NCI-H1694 treated with DMSO at 0.1 percent for 48 hours (cell line): ENCODE measurements around the gene CMIP.
"Not testable (repeated sequence)": the region's sequence is repeated elsewhere in the genome, so short reads cannot be mapped to it uniquely, and the experiment has no call there.

Experiments used
- DNase-seq: peaks from one replicate; lab custom pipeline; 2025; lab: John Stamatoyannopoulos, UW

Gene CMIP

DNA sequence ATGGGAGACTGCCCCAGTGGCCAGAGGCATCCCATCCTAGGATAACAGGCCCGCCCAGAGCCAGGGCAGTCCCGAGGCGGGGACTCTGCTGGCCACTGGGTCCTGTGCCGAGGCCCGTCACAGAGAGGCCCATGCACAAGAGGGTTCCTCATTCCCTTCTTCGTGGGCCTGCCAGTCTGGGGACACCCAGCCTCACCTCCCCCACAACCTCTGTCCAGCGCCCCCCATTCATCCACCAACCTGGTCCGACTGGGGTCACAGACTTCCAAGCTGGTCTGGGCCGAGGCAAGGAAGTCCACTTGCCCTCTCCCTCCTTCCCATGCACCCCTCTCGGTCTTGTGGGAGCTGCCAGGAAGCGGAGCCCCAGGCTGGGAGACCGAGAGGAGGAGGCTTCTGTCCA is 240.3 kb downstream of the CMIP start:
- DNase-seq, result no peak

DNA sequence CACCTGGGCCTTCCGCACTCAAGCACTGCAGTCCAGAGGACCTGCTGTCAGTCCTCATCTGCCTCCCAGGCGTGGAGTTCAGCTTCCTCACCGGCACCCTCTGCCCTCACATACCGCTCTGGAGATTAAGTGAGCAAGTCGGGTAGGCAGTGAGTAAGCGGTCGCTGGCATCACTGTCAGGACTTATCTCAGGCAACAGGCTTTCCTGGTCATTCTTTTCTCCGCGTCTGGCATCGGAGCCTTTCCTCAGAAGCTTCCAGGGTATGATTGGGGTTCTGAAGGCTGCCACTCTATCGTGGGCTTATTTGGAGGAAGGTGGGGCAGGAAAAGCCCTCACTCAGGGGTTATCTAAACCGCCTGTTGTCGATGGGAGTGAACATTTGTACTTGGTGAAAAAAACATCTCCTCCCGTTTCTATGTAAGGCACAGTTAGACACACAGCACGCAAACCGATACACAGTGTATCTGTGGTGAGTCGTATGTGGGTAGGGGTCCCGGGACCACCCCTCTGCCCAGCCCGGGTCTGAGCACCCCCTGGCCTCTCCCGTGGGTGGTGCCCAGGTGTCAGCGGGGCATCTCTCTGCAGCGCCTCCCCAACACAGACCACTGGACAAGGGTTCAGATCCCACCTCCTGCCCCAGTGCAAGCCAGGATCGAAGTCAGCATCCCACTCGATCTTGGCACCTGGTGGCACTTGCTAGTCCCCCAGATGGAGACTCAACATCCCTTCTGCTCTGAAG is 242.0 kb downstream of the CMIP start:
- DNase-seq, result no peak

DNA sequence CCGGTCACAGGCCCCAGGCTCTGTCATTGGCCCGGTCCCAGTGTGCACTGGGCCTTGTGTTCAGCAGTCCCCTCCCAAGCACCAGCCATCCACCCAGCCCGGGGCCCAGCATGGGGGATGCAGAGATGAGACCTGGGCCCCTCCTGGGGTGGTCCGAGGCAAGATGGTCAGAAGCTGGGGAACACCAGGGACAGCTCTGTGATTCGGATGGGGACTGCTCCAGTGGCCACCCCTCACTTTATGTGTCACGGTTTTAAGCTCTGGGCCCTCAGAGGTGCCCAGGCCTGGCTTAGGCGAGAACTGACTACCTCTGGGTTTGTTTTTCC is 242.5 kb downstream of the CMIP start:
- no peak for DNase-seq

DNA sequence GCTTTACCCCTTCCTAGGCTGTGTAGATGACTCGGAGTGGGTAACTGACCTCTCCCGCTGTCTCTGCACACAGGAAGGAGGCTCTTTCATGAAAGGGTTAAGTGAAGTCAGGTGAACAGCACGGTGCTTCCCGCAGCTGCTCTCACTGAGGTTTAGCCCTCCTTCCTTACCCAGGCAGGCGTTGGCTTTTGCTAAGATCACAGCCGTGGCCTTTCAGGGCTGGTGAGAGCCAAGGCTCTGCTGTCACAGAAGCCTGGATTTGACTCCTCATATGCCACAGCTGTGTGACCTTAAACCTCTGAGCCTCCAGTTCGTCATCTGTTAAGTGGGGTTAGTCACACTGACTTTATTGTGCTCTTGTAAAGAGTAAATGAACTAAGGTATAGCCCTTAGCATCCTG is 243.6 kb downstream of the CMIP start:
- no peak for DNase-seq

DNA sequence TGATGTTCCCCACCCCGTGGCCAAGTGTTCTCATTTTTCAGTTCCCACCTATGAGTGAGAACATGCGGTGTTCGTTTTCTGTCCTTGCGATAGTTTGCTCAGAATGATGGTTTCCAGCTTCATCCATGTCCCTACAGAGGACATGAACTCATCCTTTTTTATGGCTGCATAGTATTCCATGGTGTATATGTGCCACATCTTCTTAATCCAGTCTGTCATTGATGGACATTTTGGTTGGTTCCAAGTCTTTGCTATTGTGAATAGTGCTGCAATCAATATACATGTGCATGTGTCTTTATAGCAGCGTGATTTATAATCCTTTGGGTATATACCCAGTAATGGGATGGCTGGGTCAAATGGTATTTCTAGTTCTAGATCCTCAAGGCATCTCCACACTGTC is 244.2 kb downstream of the CMIP start:
- DNase-seq, result not testable (repeated sequence)

DNA sequence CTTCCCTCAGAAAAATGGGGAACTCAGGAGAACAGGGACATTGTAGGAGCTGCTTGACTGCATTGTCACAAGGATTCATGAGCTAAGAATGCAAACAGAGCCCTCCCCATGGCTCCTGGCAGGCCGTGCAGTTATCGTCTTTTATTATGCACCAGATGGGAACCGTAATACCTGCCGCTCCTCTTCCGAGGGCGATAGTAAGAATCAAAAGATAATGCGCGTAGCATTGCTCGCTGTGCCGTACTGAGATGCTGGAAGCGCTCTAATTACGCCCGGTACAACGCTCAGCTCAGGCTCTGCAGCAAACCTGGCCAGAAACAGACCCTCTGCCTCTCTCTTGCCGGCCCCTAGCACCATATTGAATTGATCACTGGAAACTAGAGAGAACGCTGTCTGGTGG is 247.4 kb downstream of the CMIP start:
- no peak for DNase-seq

DNA sequence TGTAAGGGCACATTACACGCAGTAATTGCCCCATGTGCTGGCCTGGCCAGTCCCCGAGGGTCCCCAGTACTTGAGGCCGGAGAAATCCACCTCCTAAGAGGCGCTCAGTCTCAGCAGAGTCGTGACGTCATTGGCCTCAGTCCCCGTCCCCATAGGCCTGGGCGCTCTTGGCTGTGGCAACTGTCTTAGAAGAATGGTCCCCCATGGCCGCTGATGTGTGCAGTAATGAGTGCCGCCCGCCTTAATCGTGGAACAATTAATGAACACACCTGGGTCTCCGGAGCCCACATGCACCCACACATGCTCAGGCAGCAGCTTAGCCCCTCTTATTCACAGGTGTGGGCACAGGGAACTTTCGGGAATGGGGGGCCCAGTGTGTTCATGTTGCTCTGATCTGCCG is 248.0 kb downstream of the CMIP start:
- no peak for DNase-seq

DNA sequence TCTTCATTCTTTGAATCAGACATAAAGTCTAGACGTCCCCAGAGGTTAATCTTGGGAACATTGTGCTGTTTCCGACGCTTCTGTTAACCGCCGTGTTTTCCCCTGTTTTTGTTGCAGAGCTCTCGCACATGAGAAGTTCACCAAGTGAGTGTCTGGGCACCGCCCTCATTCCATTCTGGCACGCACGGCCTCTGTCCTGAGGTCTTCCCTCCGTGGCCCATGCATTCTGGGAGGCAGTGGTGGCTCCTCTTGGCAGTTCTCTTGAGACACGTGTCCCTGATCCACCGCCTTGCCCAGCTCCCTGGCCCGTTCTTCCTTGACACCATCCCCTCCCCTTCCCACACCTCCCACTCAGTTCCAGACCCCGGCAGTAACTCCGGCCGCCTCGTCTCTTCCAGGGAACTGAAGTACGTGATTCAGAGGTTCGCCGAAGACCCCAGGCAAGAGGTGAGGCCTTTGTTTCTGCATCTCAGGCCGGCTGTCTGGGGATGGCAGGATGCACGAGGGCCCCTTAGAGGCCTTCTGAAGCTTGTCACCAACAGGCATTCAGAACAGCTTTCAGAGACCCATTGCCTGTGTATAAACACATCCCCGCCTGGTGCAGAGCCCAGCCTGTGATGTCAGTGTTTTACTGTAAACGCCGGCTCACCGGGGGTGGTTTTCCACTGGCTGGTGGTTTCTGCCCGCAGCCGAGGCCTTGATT is 248.6 kb downstream of the CMIP start:
- no peak for DNase-seq

DNA sequence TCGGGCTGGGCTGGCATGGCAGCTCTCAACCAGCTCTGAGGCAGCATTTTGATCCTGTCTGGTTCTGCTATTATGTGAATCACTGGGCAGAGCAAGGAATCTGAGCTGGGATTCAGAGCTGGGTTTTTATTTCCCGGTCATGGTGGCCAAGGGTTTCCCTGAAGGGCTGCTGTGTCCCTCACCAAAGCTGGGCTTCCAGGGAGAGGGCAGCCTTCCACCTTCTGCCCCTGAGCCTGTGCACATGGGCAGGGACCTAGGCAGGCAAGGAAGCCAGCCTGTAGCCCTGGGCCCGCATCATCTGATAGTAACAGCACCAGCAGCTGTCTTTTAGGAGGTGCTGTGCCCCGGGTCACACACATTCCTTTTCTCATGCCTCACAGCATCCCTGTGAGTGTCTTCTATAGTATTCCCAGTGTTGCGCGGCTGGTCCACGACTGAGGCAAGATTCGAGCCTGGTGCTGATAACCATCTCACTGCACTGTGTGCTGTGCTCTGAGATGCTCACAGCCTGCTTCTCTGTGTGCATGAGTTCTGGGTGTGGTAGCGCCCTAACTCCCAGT is 249.2 kb downstream of the CMIP start:
- no peak for DNase-seq

DNA sequence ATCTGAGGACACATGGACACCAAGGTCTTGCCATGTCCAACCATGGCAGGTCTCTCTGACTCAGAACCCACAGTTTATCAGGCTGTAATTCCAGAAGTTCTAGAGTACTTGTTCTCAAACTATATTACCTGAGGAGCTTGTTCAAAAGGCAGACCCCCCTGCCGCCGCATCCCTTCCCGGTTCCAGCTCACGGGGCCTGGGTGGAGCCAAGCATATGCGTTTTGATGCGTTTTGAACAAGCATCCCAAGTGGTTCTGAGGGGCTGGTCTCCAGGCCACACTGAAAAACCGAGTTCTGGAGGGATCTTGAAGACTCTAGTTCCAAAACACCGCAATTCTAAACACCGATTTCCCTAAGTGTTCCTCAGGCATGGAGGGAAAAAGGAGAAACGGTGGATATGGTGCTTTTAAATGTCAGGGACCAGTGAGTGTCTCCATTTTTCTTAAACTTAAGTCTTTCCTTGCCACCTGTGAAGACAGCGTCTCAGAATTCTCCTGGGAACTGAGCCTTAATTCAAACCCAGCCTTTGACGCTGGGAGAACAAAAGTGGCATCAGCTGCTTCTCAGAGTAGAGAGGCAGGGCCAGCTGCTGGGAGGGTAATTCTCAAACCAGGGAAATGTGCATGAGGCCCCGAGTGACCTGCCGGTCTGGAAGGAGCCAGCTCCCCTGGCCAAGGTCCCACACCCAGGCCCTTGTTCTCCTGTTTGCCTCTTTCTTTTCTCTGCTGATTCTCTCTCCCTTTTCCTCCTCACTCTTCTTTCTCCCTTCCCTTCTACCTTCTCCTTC is 250.1 kb downstream of the CMIP start:
- DNase-seq, result no peak

DNA sequence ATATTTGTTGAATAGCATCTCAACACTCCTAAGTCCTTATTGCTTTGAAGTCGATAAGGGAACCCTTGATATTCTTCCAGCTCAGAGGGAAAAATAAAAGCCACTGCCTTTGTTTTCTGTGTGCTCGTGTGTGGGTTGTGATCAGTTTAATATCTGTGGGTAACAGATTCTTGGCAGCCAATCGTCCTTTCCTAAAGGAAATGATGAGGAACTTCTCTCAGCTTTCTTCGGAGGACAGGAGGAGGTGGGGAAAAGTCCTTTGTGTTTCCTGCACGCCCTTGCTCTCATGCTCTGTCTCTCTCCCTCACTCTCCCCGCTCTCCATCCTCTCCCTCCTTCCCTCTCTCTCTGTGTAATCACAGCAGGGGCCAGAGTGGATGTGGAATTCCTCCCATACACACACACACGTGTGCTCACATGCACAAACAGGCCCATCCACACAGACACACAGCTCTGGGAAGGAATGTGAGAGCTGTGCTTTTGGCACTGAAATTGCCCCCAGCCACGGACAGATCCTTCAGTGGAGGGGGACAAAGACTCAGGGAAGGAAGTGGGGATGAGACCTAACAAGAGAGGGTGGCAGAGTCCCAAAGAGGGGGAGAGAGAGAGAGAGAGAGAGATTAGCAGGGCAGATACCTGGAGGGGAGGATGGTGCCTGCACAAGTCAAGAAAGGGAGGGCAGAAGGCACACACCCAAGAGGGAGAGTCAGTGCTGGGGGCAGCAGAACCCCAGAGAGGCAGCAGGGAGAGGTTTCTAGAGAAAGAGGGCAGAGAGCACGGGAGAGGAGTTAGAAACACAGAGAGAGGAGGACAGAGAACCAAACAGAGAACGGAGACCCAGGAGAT is 250.9 kb downstream of the CMIP start:
- no peak for DNase-seq

DNA sequence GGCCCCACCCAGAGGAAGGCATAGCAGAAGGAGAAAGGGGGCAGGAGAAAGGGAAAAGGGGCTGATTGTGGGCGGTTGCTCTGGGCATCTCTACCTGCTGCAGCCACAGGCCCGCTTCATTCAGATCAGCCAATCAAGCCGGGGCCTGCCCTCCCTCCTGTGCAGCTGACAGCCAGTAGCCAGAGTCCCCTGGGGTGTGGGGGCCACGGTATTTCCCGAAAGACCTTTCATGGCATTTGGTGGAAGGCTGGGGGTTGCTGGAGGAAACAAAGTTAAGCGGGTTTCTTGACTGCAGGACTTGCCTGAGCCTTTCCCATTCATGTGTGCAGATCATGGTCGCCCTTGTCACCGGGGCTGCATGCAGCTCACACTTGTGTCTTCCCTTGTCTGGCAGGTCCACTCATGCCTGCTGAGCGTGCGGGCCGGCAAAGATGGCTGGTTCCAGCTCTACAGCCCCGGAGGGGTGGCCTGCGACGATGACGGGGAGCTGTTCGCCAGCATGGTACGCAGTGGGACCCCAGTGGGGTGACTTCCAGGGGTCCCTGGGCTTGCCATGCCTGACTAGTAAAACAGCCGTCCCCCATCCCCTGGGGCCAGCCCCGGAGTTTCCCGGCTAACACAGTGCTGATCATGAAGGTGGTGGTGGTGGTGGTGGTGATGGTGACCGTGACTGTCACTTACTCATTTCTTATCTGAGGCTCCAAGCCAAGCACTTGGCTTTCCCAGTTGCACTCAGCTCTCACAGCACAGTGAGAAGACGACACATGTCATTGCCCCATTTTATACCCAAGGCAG is 251.8 kb downstream of the CMIP start:
- no peak for DNase-seq

DNA sequence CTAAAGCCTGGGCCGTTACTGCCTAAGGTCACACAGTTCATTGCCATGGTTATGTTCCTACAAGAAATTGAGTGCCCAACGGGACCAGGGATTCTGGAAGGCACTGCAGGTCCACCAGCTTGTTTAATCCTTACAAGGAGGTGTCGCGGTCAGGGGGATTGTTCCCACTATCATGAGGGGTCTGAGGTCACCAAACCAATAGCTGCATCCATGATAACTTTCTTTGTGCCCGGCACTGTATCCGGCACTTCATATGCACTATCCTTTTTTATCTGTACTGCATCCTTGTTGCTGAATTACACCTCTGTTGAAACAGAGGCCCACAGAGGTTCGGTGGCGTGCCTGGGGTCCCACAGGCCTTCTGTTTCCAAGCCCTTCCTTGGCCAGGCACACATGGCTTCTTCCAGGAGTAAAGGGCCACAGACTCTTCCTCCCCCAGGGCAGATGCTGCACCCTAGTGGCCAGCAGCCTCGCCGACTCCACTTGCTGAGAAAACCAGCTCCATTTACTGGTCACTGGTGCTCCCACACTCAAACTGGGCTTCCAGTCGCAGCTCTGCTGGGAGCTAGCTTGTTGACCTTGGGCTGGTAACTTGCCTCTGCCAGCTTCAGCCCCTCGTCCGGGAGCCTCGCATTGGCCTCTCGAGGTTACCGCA is 252.5 kb downstream of the CMIP start:
- DNase-seq, result peak; percentile 7

DNA sequence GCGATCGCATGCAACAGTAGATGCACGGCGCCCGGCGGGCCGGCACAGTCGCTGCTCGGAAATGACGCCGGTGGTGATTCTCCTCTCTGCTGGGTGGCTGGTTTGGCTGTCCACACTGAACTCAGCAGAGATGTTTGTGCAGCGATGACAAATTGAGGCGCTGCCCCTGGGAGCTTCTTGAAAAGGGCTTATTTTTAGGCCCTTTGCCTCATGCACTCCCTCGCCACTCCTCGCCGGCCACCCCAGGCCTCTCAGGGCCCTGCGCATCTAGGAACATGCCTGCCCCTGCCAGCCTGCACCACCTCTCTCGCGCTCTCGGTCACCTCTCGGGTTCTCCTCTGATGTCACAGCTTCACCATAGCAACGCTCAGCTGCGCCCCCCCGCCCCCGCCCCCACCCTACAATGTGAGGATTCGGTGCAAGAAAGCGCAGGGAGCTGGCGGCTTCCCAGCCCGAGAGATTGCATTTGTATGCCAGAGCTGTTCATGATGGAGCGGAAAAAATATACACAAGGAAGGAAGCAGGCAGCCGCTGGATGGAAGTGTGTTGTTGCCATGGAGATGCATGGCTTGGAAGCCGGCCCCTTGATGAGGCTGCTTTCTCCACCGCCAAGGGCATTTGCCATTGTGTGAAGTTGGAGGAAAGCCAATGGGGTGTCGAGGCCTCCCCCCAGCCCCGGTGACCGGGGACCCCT is 253.2 kb downstream of the CMIP start:
- no peak for DNase-seq

DNA sequence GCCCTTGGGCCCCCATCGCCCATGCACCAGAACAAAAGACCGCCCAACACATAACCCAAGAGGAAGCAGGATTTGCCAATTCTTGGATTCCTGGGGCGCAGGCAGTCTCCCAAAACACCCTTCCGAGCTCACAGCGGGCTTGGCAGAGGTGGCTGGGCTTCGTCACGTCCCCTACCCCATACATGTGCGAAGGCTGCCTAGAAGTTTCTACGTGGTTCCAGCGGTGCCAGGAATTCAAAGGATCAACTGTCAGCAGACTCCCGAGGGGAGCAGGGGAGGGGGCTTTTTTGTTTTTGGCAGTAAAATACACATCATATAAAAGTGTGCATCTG is 253.7 kb downstream of the CMIP start:
- DNase-seq, result no peak

DNA sequence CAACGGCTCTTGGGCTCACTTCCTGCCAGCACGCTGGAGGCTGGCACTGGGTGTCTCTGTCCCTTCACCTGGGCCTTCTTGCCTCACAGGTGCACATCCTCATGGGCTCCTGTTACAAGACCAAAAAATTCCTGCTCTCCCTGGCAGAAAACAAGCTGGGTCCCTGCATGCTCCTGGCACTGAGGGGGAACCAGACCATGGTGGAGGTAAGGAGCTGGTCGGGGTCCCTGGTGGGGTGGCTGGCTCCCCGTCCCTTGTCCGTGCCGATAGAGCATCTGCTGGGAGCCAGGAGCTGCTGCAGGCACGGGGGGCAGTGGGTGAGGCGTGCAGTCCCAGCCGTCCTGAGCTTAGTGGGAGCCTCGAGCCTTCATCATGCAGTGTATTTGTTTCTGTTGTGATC is 255.0 kb downstream of the CMIP start:
- DNase-seq, result no peak

DNA sequence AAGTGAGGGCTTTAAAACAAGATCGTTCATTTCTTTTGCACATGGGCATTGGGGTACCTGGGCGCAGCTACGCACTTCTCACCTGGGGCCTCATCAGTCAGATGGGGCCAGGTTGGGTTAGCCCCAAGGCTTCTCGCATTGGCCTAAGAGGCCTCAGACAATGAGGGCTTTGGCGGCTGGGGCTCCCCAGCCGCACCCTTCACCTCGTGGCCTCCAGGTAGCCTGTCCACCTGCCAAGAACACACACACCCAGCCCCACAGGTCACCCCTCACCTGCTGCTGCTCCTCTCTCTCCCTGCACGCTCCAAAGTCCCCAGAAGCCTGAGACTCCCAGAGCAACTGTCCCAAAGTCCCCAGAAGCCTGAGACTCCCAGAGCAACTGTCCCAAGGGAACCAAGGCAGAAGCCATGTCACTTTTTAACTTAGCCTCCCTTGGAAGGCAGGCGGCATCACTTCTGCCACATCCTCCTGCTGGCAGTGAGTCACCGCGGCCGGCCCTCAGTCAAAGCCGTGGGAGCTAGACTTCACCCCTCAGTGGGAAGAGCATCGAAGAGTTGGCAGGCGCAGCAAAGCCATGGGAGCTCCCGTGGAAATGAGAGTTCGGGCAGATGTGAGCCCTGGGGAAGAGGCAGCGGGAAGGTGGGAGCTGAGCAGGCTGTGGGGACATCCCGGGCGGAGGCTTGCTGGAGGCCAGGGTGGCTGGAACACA is 255.6 kb downstream of the CMIP start:
- DNase-seq, result no peak

DNA sequence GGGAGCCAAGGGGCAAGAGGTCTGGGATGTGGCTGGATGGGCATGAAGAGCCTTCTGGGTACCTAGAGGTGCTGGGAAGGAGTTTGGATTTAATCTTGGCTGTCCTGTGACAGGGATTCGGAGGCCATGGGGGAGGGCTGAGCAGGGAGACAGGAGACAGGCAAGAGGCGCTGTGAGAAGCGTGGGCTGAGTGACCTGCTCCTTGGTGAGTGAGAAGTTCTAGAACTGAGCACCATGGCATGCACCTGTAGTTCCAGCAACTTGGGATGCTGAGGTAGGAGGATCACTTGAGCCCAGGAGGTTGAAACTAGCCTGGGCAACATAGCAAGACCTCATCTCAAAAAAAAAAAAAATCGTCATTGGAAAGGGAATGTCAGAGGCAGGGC is 256.2 kb downstream of the CMIP start:
- DNase-seq, result no peak

DNA sequence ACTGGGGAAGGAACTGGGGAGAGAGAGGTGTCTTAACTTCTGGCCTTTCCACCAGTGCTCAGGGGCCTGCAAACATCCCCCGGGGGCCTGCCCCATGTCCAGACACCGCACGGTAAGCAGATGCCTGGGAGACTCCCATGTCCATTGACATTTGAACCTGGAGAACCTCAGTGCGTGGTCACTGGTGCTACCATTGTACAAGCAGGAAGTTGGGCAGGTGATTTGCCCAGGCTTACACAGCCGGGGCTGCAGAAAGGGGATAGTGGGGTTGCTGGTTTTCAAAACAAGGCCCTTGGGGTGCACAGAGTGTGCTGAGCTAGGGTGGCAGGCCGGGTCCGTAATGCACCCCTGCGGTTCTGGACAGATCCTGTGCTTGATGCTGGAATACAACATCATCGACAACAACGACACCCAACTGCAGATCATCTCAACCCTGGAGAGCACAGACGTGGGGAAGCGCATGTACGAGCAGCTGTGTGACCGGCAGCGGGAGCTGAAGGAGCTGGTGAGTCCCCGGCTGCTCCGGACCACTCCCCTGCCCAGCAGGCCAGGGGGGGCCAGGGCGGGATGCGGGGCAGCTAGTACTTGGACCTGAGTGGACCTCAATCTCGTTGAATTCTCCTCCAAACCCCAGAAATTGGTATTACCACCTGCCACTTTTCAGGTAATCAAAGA is 256.8 kb downstream of the CMIP start:
- no peak for DNase-seq
